Neural cell (in vitro differentiated cells): ENCODE data around the gene CLCN4.

Source experiments
- CTCF ChIP-seq: fragments of 450-650 bp; IDR thresholded peaks from 2 replicates; pipeline ENCODE4 v1.5.1; 2014; ENCODE audit warnings: antibody characterized with exemption, mild to moderate bottlenecking, moderate library complexity; ENCODE audit not compliant: poor library complexity, severe bottlenecking
- TAF1 ChIP-seq: IDR thresholded peaks from 2 replicates; pipeline ENCODE4 v1.6.1; 2012; ENCODE audit warnings: low read depth

DNA sequence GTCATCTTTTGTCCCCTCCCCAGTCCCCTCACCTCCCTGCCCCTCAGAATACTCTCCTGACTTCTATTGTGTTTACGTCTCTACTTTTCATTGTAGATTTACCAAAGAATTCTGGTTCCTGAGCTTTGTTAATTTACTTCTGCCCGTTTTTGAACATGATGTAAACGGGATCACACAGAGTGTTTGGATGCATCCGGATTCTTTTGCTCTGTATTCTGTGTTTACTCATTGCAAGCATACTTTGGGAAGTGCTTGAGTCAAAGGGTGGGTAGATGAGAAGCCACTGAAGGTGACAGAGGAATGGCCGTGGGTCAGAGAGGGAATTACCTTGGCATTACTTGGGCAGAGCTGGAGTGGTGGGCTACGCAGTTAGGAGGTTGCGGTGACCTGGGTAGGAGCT lies 18.0 kb downstream of the CLCN4 start:
- TF ChIP-seq CTCF = no peak
- TF ChIP-seq TAF1 = no peak
